GM23338 (cell line): ENCODE results near the gene BTBD19. TPM values are rescaled to one million over a fixed set of nuclear protein-coding genes. Genes with fewer than 3 reads are reported as not detected.

Source experiments
- ATAC-seq: fragments of 200-7000 bp; cut with Tn5 transposase; 3 replicates; pipeline ENCODE4 v1.9.1; 2020
- DNase-seq: peaks from one replicate; pipeline ENCODE4 v3.0.0-alpha.2; 2015; ENCODE audit warnings: low spot score
- H2AFZ ChIP-seq: fragments of 200-600 bp; sonication (generic); 2 replicates; pipeline ENCODE4 v1.8.0; 2016; ENCODE audit warnings: antibody characterized with exemption, mild to moderate bottlenecking, moderate library complexity
- H3F3A ChIP-seq: fragments of 200-600 bp; sonication (generic); replicated peaks from 2 replicates; pipeline ENCODE4 v1.8.0; 2017; ENCODE audit warnings: antibody characterized with exemption, mixed run types, low read depth
- H3K27ac ChIP-seq: fragments of 200-600 bp; sonication (generic); 2 replicates; pipeline ENCODE4 v1.6.1; 2016; ENCODE audit warnings: low read depth
- H3K27me3 ChIP-seq: fragments of 200-600 bp; sonication (generic); 2 replicates; pipeline ENCODE4 v1.8.0; 2016; ENCODE audit warnings: mild to moderate bottlenecking, mixed run types, moderate library complexity; ENCODE audit not compliant: insufficient read depth
- H3K36me3 ChIP-seq: fragments of 200-600 bp; sonication (generic); 2 replicates; pipeline ENCODE4 v1.8.0; 2016; ENCODE audit warnings: mild to moderate bottlenecking; ENCODE audit not compliant: insufficient read depth
- H3K4me1 ChIP-seq: fragments of 200-600 bp; sonication (generic); 2 replicates; pipeline ENCODE4 v1.8.0; 2016; ENCODE audit warnings: mild to moderate bottlenecking, moderate library complexity; ENCODE audit not compliant: insufficient read depth
- H3K4me2 ChIP-seq: fragments of 200-600 bp; sonication (generic); 2 replicates; pipeline ENCODE4 v1.7.1; 2017; ENCODE audit warnings: mixed run types
- H3K4me3 ChIP-seq: fragments of 200-600 bp; sonication (generic); 2 replicates; pipeline ENCODE4 v1.6.1; 2016; ENCODE audit warnings: mixed run types
- H3K79me2 ChIP-seq: fragments of 200-600 bp; sonication (generic); replicated peaks from 2 replicates; pipeline ENCODE4 v1.8.0; 2017; ENCODE audit warnings: mild to moderate bottlenecking; ENCODE audit not compliant: insufficient read depth
- H3K9me2 ChIP-seq: fragments of 200-600 bp; sonication (generic); 2 replicates; pipeline ENCODE4 v1.8.0; 2017; ENCODE audit not compliant: insufficient read depth
- H4K20me1 ChIP-seq: fragments of 200-600 bp; sonication (generic); replicated peaks from 2 replicates; pipeline ENCODE4 v1.8.0; 2017; ENCODE audit warnings: mild to moderate bottlenecking; ENCODE audit not compliant: insufficient read depth
- H3K27ac Mint-ChIP-seq: 2 replicates; pipeline ENCODE4 v1.8.0; 2020; ENCODE audit warnings: inconsistent platforms, mild to moderate bottlenecking, moderate library complexity, mixed read lengths
- H3K27me3 Mint-ChIP-seq: 3 replicates; pipeline ENCODE4 v1.8.0; 2022; ENCODE audit warnings: low read depth, mild to moderate bottlenecking, moderate library complexity, mixed read lengths, inconsistent platforms; ENCODE audit not compliant: insufficient read depth, poor library complexity
- H3K36me3 Mint-ChIP-seq: 3 replicates; pipeline ENCODE4 v1.8.0; 2021; ENCODE audit warnings: low read depth, mild to moderate bottlenecking, inconsistent platforms, moderate library complexity, mixed read lengths
- H3K4me1 Mint-ChIP-seq: 3 replicates; pipeline ENCODE4 v1.8.0; 2020; ENCODE audit warnings: mild to moderate bottlenecking, inconsistent platforms, mixed read lengths
- H3K4me3 Mint-ChIP-seq: 3 replicates; pipeline ENCODE4 v1.8.0; 2021; ENCODE audit warnings: moderate library complexity, mild to moderate bottlenecking, inconsistent platforms, mixed read lengths
- H3K9me3 Mint-ChIP-seq: 3 replicates; pipeline ENCODE4 v1.8.0; 2020; ENCODE audit warnings: moderate library complexity, mild to moderate bottlenecking, inconsistent platforms, mixed read lengths
- CREB1 ChIP-seq: fragments of 250-450 bp; sonication (Bioruptor Pico); IDR thresholded peaks from 2 replicates; pipeline ENCODE4 v1.5.0; 2020; ENCODE audit warnings: low read depth, mild to moderate bottlenecking, moderate library complexity
- EZH2 ChIP-seq: fragments of 200-600 bp; sonication (generic); IDR thresholded peaks from one replicate; pipeline ENCODE4 v1.8.0; 2017; ENCODE audit warnings: antibody characterized with exemption, mild to moderate bottlenecking, low read depth; ENCODE audit not compliant: unreplicated experiment
- EZH2phosphoT487 ChIP-seq: fragments of 200-600 bp; sonication (generic); IDR thresholded peaks from one replicate; pipeline ENCODE4 v1.8.1; 2018; ENCODE audit warnings: antibody characterized with exemption; ENCODE audit not compliant: unreplicated experiment
- JUNB ChIP-seq: IDR thresholded peaks from one replicate; pipeline ENCODE4 v1.6.1; 2016; ENCODE audit warnings: antibody characterized with exemption; ENCODE audit not compliant: unreplicated experiment
- NANOG ChIP-seq: IDR thresholded peaks from 2 replicates; pipeline ENCODE4 v1.6.1; 2016; ENCODE audit warnings: antibody characterized with exemption, borderline replicate concordance
- POLR2AphosphoS5 ChIP-seq: IDR thresholded peaks from 2 replicates; pipeline ENCODE4 v1.6.1; 2016; ENCODE audit warnings: antibody characterized with exemption, low read depth
- STAT1 ChIP-seq: IDR thresholded peaks from one replicate; pipeline ENCODE4 v1.6.1; 2016; ENCODE audit warnings: antibody characterized with exemption; ENCODE audit not compliant: unreplicated experiment
- ZNF114 ChIP-seq: fragments of 250-450 bp; sonication (Bioruptor Pico); IDR thresholded peaks from 2 replicates; pipeline ENCODE4 v1.5.0; 2020; ENCODE audit warnings: mild to moderate bottlenecking, moderate library complexity
- ZNF331 ChIP-seq: fragments of 250-450 bp; sonication (Bioruptor Pico); IDR thresholded peaks from 2 replicates; pipeline ENCODE4 v1.5.0; 2020; ENCODE audit warnings: low read depth, mild to moderate bottlenecking, moderate library complexity
- polyA plus RNA-seq: library from polyadenylated mRNA; unstranded; fragments of >200 nt; fragmentation: Nextera tagmentation; extraction: Ambion mirVana; gene quantifications from 2 replicates; pipeline ENCODE4 v1.2.1, GENCODE V29; 2016
- total RNA-seq: library from RNA; depleted of rRNA; stranded (reverse); fragments of >200 nt; shearing (Covaris generic); gene quantifications from 2 replicates; pipeline ENCODE4 v1.2.3, GENCODE V29; 2014
- TF ChIP-seq, protein P1 (sequence below): IDR thresholded peaks from 2 replicates; pipeline ENCODE4 v1.6.1; 2016; ENCODE audit warnings: antibody characterized with exemption
- TF ChIP-seq, protein P2 (sequence below), 2 experiments: fragments of 200-600 bp in 1 of 2; sonication (generic) in 1 of 2; conservative IDR thresholded peaks; 2 replicates each; pipeline versions ENCODE4 v1.5.1 to v1.6.1; 2016 to 2017; ENCODE audit warnings: antibody characterized with exemption in 2 of 2, low read depth in 2 of 2, mild to moderate bottlenecking in 2 of 2, moderate library complexity in 1 of 2
- TF ChIP-seq, protein P3 (sequence below): fragments of 250-450 bp; sonication (Bioruptor Pico); IDR thresholded peaks from 2 replicates; pipeline ENCODE4 v1.5.0; 2020; ENCODE audit warnings: mild to moderate bottlenecking, moderate library complexity

The BTBD19 gene
- total and polyA plus RNA-seq, 2 experiments from 2014 or later: 0.37 to 0.66 TPM

- TF ChIP-seq, protein P1, sequence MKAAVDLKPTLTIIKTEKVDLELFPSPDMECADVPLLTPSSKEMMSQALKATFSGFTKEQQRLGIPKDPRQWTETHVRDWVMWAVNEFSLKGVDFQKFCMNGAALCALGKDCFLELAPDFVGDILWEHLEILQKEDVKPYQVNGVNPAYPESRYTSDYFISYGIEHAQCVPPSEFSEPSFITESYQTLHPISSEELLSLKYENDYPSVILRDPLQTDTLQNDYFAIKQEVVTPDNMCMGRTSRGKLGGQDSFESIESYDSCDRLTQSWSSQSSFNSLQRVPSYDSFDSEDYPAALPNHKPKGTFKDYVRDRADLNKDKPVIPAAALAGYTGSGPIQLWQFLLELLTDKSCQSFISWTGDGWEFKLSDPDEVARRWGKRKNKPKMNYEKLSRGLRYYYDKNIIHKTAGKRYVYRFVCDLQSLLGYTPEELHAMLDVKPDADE: no peak
- TF ChIP-seq ZNF114 (CRISPR knock-in tag) (no peak), EZH2phosphoT487 (no peak), CREB1 (CRISPR knock-in tag) (no peak), JUNB (no peak)
These were observed 41.3 kb downstream of the BTBD19 start (continued) for GRCh38 chr1:44849575-44850132.

- Mint-ChIP-seq H3K27me3 (peaks cover 3% of the 10 kb centered on the region), H3K36me3 (peaks cover 3% of the 10 kb centered on the region; the same call in 2 of the 3 replicates), H3K9me3 (no peaks in the 10 kb centered on the region), H3K27ac (no peak overlapping the region), H3K4me3 (no peak overlapping the region), H3K4me1 (no peaks in the 10 kb centered on the region)
- no peaks in the 10 kb centered on the region for H4K20me1 ChIP-seq
- no peak overlapping the region for H3K4me2 ChIP-seq
- DNase-seq: no peak
- H3K9me2 ChIP-seq: no peaks in the 10 kb centered on the region
- no peak for ATAC-seq
- no peaks in the 10 kb centered on the region for H3K79me2 ChIP-seq
- H3K4me3 ChIP-seq: no peak overlapping the region
- H3K27ac ChIP-seq: no peak overlapping the region
- H2AFZ ChIP-seq: no peak overlapping the region
- H3K4me1 ChIP-seq: no peaks in the 10 kb centered on the region
- H3K36me3 ChIP-seq: no peaks in the 10 kb centered on the region
- no peaks in the 10 kb centered on the region for H3F3A ChIP-seq
- H3K27me3 ChIP-seq: no peaks in the 10 kb centered on the region
- TF ChIP-seq POLR2AphosphoS5 (no peak), NANOG (no peak), ZNF114 (CRISPR knock-in tag) (no peak), ZNF331 (CRISPR knock-in tag) (no peak), EZH2phosphoT487 (no peak), STAT1 (no peak), EZH2 (no peak), JUNB (no peak)
- TF ChIP-seq, protein P2, sequence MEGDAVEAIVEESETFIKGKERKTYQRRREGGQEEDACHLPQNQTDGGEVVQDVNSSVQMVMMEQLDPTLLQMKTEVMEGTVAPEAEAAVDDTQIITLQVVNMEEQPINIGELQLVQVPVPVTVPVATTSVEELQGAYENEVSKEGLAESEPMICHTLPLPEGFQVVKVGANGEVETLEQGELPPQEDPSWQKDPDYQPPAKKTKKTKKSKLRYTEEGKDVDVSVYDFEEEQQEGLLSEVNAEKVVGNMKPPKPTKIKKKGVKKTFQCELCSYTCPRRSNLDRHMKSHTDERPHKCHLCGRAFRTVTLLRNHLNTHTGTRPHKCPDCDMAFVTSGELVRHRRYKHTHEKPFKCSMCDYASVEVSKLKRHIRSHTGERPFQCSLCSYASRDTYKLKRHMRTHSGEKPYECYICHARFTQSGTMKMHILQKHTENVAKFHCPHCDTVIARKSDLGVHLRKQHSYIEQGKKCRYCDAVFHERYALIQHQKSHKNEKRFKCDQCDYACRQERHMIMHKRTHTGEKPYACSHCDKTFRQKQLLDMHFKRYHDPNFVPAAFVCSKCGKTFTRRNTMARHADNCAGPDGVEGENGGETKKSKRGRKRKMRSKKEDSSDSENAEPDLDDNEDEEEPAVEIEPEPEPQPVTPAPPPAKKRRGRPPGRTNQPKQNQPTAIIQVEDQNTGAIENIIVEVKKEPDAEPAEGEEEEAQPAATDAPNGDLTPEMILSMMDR (conservative IDR thresholded peaks at IDR 0.05; ENCODE audit: low read depth in 2 of 2): no peak
- TF ChIP-seq, protein P3, sequence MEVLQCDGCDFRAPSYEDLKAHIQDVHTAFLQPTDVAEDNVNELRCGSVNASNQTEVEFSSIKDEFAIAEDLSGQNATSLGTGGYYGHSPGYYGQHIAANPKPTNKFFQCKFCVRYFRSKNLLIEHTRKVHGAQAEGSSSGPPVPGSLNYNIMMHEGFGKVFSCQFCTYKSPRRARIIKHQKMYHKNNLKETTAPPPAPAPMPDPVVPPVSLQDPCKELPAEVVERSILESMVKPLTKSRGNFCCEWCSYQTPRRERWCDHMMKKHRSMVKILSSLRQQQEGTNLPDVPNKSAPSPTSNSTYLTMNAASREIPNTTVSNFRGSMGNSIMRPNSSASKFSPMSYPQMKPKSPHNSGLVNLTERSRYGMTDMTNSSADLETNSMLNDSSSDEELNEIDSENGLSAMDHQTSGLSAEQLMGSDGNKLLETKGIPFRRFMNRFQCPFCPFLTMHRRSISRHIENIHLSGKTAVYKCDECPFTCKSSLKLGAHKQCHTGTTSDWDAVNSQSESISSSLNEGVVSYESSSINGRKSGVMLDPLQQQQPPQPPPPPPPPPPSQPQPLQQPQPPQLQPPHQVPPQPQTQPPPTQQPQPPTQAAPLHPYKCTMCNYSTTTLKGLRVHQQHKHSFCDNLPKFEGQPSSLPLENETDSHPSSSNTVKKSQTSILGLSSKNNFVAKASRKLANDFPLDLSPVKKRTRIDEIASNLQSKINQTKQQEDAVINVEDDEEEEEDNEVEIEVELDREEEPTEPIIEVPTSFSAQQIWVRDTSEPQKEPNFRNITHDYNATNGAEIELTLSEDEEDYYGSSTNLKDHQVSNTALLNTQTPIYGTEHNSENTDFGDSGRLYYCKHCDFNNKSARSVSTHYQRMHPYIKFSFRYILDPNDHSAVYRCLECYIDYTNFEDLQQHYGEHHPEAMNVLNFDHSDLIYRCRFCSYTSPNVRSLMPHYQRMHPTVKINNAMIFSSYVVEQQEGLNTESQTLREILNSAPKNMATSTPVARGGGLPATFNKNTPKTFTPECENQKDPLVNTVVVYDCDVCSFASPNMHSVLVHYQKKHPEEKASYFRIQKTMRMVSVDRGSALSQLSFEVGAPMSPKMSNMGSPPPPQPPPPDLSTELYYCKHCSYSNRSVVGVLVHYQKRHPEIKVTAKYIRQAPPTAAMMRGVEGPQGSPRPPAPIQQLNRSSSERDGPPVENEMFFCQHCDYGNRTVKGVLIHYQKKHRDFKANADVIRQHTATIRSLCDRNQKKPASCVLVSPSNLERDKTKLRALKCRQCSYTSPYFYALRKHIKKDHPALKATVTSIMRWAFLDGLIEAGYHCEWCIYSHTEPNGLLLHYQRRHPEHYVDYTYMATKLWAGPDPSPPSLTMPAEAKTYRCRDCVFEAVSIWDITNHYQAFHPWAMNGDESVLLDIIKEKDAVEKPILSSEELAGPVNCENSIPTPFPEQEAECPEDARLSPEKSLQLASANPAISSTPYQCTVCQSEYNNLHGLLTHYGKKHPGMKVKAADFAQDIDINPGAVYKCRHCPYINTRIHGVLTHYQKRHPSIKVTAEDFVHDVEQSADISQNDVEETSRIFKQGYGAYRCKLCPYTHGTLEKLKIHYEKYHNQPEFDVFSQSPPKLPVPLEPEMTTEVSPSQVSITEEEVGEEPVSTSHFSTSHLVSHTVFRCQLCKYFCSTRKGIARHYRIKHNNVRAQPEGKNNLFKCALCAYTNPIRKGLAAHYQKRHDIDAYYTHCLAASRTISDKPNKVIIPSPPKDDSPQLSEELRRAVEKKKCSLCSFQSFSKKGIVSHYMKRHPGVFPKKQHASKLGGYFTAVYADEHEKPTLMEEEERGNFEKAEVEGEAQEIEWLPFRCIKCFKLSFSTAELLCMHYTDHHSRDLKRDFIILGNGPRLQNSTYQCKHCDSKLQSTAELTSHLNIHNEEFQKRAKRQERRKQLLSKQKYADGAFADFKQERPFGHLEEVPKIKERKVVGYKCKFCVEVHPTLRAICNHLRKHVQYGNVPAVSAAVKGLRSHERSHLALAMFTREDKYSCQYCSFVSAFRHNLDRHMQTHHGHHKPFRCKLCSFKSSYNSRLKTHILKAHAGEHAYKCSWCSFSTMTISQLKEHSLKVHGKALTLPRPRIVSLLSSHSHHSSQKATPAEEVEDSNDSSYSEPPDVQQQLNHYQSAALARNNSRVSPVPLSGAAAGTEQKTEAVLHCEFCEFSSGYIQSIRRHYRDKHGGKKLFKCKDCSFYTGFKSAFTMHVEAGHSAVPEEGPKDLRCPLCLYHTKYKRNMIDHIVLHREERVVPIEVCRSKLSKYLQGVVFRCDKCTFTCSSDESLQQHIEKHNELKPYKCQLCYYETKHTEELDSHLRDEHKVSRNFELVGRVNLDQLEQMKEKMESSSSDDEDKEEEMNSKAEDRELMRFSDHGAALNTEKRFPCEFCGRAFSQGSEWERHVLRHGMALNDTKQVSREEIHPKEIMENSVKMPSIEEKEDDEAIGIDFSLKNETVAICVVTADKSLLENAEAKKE (CRISPR knock-in tag): no peak
- TF ChIP-seq, protein P1: no peak
These were observed 43.0 kb downstream of the BTBD19 start for GRCh38 chr1:44851308-44851707.
